ENCODE results near the gene GPR31. TPM values are rescaled to one million over a fixed set of nuclear protein-coding genes. Genes with fewer than 3 reads are reported as not detected.

GPR31 gene
- total RNA-seq, 1 donor from 2014 or later, result not detected

DNA sequence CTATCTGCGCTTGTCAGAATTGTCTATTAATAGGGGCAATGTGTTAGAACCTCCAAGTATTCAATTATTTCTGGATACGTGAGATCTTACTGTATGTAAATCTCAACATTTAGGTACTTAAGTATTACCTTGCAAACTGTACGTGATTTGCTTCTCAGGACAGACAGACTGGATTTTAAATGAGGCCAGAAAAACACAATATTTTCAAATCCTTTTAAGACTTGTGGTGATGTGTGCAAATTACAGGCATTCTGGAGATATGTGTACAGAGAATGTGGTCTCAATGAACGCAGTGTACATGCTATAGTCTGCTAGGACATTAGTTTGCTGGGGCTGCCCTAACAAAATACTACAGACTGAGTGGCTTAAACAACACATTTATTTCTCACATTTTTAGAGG, 18.0 kb downstream of the GPR31 start:
- Histone ChIP-seq H3K27ac (no peak overlapping the region), H3K4me3 (no peak overlapping the region), H3K36me3 (no peaks in the 10 kb centered on the region), H3K27me3 (no peaks in the 10 kb centered on the region), H3K9me3 (no peaks in the 10 kb centered on the region), H3K4me1 (no peaks in the 10 kb centered on the region)
- intact Hi-C loops (cut with DNase I), result loop anchor here (10.0 kb wide), 1 partner anchor 365 kb away; no protein-coding TSS in a partner anchor
- DNase-seq (ENCODE audit: low spot score in 2 of 2), result no peak
- no peak for TF ChIP-seq CTCF (IDR thresholded peaks at IDR 0.05)

DNA sequence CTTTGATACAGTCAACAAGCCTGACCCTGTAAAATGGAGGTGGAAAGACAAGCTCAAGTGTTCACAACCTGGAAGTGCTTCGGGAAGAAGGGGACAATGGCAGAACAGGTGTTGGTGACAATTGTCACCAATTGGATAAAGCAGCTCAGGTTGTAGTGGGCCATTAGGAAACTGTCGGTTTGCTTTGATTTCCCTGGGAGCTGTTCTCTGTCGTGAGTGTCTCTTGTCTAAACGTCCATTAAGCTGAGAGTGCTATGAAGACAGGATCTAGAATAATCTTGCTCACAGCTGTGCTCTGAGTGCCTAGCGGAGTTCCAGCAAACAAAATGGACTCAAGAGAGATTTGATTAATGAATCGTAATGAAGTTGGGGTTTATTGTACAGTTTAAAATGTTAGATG, 19.9 kb downstream of the GPR31 start:
- H3K4me1 ChIP-seq, result no peaks in the 10 kb centered on the region
- no peak for DNase-seq (ENCODE audit: low spot score in 2 of 2)
- TF ChIP-seq CTCF (IDR thresholded peaks at IDR 0.05), result no peak
- H3K4me3 ChIP-seq, result no peak overlapping the region
- no peak overlapping the region for H3K27ac ChIP-seq
- H3K27me3 ChIP-seq, result no peaks in the 10 kb centered on the region
- H3K36me3 ChIP-seq, result no peaks in the 10 kb centered on the region
- intact Hi-C loops (cut with DNase I), result no loop called here
- H3K9me3 ChIP-seq, result no peaks in the 10 kb centered on the region

- no peak for TF ChIP-seq CTCF (IDR thresholded peaks at IDR 0.05)
- intact Hi-C loops (cut with DNase I), result no loop called here
- H3K4me1 ChIP-seq, result no peaks in the 10 kb centered on the region
- no peaks in the 10 kb centered on the region for H3K27me3 ChIP-seq
- no peaks in the 10 kb centered on the region for H3K36me3 ChIP-seq
- H3K9me3 ChIP-seq, result no peaks in the 10 kb centered on the region
- no peak overlapping the region for H3K27ac ChIP-seq
- no peak for DNase-seq (ENCODE audit: low spot score in 2 of 2)
- H3K4me3 ChIP-seq, result no peak overlapping the region
Observed at GRCh38 chr6:167137081-167137480, 20.7 kb downstream of the GPR31 start.

DNA sequence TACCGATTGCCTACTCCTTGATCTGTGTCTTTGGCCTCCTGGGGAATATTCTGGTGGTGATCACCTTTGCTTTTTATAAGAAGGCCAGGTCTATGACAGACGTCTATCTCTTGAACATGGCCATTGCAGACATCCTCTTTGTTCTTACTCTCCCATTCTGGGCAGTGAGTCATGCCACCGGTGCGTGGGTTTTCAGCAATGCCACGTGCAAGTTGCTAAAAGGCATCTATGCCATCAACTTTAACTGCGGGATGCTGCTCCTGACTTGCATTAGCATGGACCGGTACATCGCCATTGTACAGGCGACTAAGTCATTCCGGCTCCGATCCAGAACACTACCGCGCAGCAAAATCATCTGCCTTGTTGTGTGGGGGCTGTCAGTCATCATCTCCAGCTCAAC, 21.4 kb downstream of the GPR31 start:
- H3K9me3 ChIP-seq, result no peaks in the 10 kb centered on the region
- H3K27me3 ChIP-seq, result no peaks in the 10 kb centered on the region
- H3K4me3 ChIP-seq, result no peak overlapping the region
- no peak overlapping the region for H3K27ac ChIP-seq
- intact Hi-C loops (cut with DNase I), result no loop called here
- H3K36me3 ChIP-seq, result no peaks in the 10 kb centered on the region
- H3K4me1 ChIP-seq, result no peaks in the 10 kb centered on the region
- TF ChIP-seq CTCF (IDR thresholded peaks at IDR 0.05), result no peak
- DNase-seq (ENCODE audit: low spot score in 2 of 2), result no peak

DNA sequence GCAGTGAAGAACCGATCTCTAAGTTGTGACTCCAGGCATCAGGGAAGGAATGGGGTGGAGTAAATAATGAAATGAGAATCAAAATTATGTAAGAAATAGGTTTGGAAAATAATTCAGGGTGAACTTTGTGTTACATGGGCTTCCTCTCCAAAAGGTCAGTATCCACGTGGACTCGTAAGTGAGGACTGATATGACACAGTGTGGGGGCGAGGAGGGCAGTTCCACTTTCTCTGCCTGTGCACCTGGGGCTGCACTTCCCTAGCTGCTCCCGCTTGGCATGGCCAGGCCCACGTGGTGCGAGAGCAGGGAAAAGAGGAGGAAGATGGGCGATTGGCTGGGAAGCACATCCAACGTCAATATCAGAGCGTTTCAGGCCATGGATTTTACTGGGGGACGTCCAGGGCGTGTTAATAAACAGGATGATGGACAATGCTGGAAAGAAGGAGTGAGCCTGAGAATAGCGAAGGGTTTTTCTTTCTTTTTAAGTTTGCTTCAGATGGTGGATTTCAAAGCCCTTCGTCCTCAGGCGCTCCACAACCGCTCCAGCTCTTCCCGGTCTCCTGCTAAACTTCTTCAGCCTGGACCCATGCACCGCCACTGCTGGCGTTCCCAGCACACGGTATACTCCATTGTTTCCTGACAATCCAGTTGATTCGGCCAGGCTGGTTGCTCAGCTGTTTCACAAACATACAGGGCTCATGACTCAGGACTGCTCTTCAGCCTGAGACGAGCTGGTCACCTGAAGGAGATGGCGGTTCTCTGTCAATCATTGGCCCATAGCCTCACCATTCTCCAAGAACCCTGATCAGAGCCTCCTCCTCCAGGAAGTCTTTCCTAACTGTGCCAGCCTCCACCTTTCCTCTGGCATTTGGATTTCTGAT, 23.1 kb downstream of the GPR31 start:
- intact Hi-C loops (cut with DNase I), result no loop called here
- no peak for DNase-seq (ENCODE audit: low spot score in 2 of 2)
- Histone ChIP-seq H3K4me1 (no peaks in the 10 kb centered on the region), H3K4me3 (no peak overlapping the region), H3K9me3 (no peaks in the 10 kb centered on the region), H3K36me3 (no peaks in the 10 kb centered on the region), H3K27me3 (no peaks in the 10 kb centered on the region), H3K27ac (no peak overlapping the region)
- TF ChIP-seq CTCF (IDR thresholded peaks at IDR 0.05), result no peak
